GM23248 (cell line): ENCODE measurements around the gene NKAIN4.

Source experiments
- EZH2 ChIP-seq: fragments of 200-600 bp; sonication (generic); IDR thresholded peaks from 2 replicates; pipeline ENCODE4 v1.6.1; 2018; ENCODE audit warnings: antibody characterized with exemption, mild to moderate bottlenecking; ENCODE audit not compliant: insufficient read depth, poor library complexity, severe bottlenecking
- EZH2phosphoT487 ChIP-seq: fragments of 200-600 bp; sonication (generic); IDR thresholded peaks from 2 replicates; pipeline ENCODE4 v1.6.1; 2018; ENCODE audit warnings: antibody characterized with exemption, moderate library complexity, mild to moderate bottlenecking, low read depth; ENCODE audit not compliant: insufficient read depth

GRCh38 chr20:63282946-63283345 is 28.7 kb upstream of the NKAIN4 start:
- no peak for TF ChIP-seq EZH2phosphoT487
- TF ChIP-seq EZH2: no peak
